ENCODE results near the gene UBE2I.

Gene UBE2I

GRCh38 chr16:1317479-1318267 is 8.2 kb downstream of the UBE2I start:
- H3K36me3 ChIP-seq (ENCODE audit: insufficient read depth, insufficient read length, low read length): peaks cover 96% of the 10 kb centered on the region
- no peak overlapping the region for H3K4me3 ChIP-seq (ENCODE audit: insufficient read length, low read depth)
- H3K9me3 ChIP-seq (ENCODE audit: insufficient read depth, low read length): no peaks in the 10 kb centered on the region
- peak overlapping the region; percentile 32 for H3K9ac ChIP-seq (ENCODE audit: insufficient read length, low read depth)
- no peaks in the 10 kb centered on the region for H3K27me3 ChIP-seq (ENCODE audit: insufficient read depth, insufficient read length)
- DNase-seq (ENCODE audit: low read depth, low spot score): no peak
- H3K4me1 ChIP-seq (ENCODE audit: insufficient read depth, insufficient read length): peaks cover 10% of the 10 kb centered on the region
- TF ChIP-seq SUZ12 (IDR thresholded peaks at IDR 0.05; ENCODE audit: extremely low read depth, insufficient read depth, insufficient read length) (no peak), ZNF274 (IDR thresholded peaks at IDR 0.05; ENCODE audit: low read depth, low read length) (no peak), YY1 (IDR thresholded peaks at IDR 0.05; ENCODE audit: insufficient read depth, insufficient read length) (no peak)

GRCh38 chr16:1318268-1318545 is 8.8 kb downstream of the UBE2I start:
- H3K4me3 ChIP-seq (ENCODE audit: insufficient read length, low read depth): no peak overlapping the region
- no peaks in the 10 kb centered on the region for H3K27me3 ChIP-seq (ENCODE audit: insufficient read depth, insufficient read length)
- H3K4me1 ChIP-seq (ENCODE audit: insufficient read depth, insufficient read length): peaks cover 7% of the 10 kb centered on the region
- H3K36me3 ChIP-seq (ENCODE audit: insufficient read depth, insufficient read length, low read length): peaks cover 94% of the 10 kb centered on the region
- no peak for TF ChIP-seq SUZ12 (IDR thresholded peaks at IDR 0.05; ENCODE audit: extremely low read depth, insufficient read depth, insufficient read length)
- TF ChIP-seq ZNF274 (IDR thresholded peaks at IDR 0.05; ENCODE audit: low read depth, low read length): no peak
- no peak for TF ChIP-seq YY1 (IDR thresholded peaks at IDR 0.05; ENCODE audit: insufficient read depth, insufficient read length)
- no peaks in the 10 kb centered on the region for H3K9me3 ChIP-seq (ENCODE audit: insufficient read depth, low read length)
- H3K9ac ChIP-seq (ENCODE audit: insufficient read length, low read depth): peak overlapping the region; percentile 32
- no peak for DNase-seq (ENCODE audit: low read depth, low spot score)

GRCh38 chr16:1319041-1319440 is 9.6 kb downstream of the UBE2I start:
- no peak for DNase-seq (ENCODE audit: low read depth, low spot score)
- peaks cover 94% of the 10 kb centered on the region for H3K36me3 ChIP-seq (ENCODE audit: insufficient read depth, insufficient read length, low read length)
- peaks cover 10% of the 10 kb centered on the region for H3K4me1 ChIP-seq (ENCODE audit: insufficient read depth, insufficient read length)
- no peaks in the 10 kb centered on the region for H3K9me3 ChIP-seq (ENCODE audit: insufficient read depth, low read length)
- H3K4me3 ChIP-seq (ENCODE audit: insufficient read length, low read depth): no peak overlapping the region
- TF ChIP-seq ZNF274 (IDR thresholded peaks at IDR 0.05; ENCODE audit: low read depth, low read length): no peak
- TF ChIP-seq YY1 (IDR thresholded peaks at IDR 0.05; ENCODE audit: insufficient read depth, insufficient read length): no peak
- TF ChIP-seq SUZ12 (IDR thresholded peaks at IDR 0.05; ENCODE audit: extremely low read depth, insufficient read depth, insufficient read length): no peak
- no peaks in the 10 kb centered on the region for H3K27me3 ChIP-seq (ENCODE audit: insufficient read depth, insufficient read length)
- no peak overlapping the region for H3K9ac ChIP-seq (ENCODE audit: insufficient read length, low read depth)

- no peak overlapping the region for H3K9ac ChIP-seq (ENCODE audit: insufficient read length, low read depth)
- TF ChIP-seq YY1 (IDR thresholded peaks at IDR 0.05; ENCODE audit: insufficient read depth, insufficient read length) (no peak), SUZ12 (IDR thresholded peaks at IDR 0.05; ENCODE audit: extremely low read depth, insufficient read depth, insufficient read length) (no peak), ZNF274 (IDR thresholded peaks at IDR 0.05; ENCODE audit: low read depth, low read length) (no peak)
- H3K9me3 ChIP-seq (ENCODE audit: insufficient read depth, low read length): no peaks in the 10 kb centered on the region
- peaks cover 9% of the 10 kb centered on the region for H3K4me1 ChIP-seq (ENCODE audit: insufficient read depth, insufficient read length)
- H3K36me3 ChIP-seq (ENCODE audit: insufficient read depth, insufficient read length, low read length): peaks cover 94% of the 10 kb centered on the region
- DNase-seq (ENCODE audit: low read depth, low spot score): no peak
- no peaks in the 10 kb centered on the region for H3K27me3 ChIP-seq (ENCODE audit: insufficient read depth, insufficient read length)
- no peak overlapping the region for H3K4me3 ChIP-seq (ENCODE audit: insufficient read length, low read depth)
Observed at GRCh38 chr16:1320097-1320496, 10.7 kb downstream of the UBE2I start.

- TF ChIP-seq ZNF274 (IDR thresholded peaks at IDR 0.05; ENCODE audit: low read depth, low read length) (no peak), YY1 (IDR thresholded peaks at IDR 0.05; ENCODE audit: insufficient read depth, insufficient read length) (no peak), SUZ12 (IDR thresholded peaks at IDR 0.05; ENCODE audit: extremely low read depth, insufficient read depth, insufficient read length) (no peak)
- no peak overlapping the region for H3K9ac ChIP-seq (ENCODE audit: insufficient read length, low read depth)
- DNase-seq (ENCODE audit: low read depth, low spot score): no peak
- no peaks in the 10 kb centered on the region for H3K9me3 ChIP-seq (ENCODE audit: insufficient read depth, low read length)
- H3K4me3 ChIP-seq (ENCODE audit: insufficient read length, low read depth): no peak overlapping the region
- peaks cover 93% of the 10 kb centered on the region for H3K36me3 ChIP-seq (ENCODE audit: insufficient read depth, insufficient read length, low read length)
- peaks cover 9% of the 10 kb centered on the region for H3K4me1 ChIP-seq (ENCODE audit: insufficient read depth, insufficient read length)
- H3K27me3 ChIP-seq (ENCODE audit: insufficient read depth, insufficient read length): no peaks in the 10 kb centered on the region
Observed at GRCh38 chr16:1320658-1321240, 11.3 kb downstream of the UBE2I start.

GRCh38 chr16:1322407-1322806 is 13.0 kb downstream of the UBE2I start:
- Histone ChIP-seq H3K36me3 (ENCODE audit: insufficient read depth, insufficient read length, low read length) (peaks cover 79% of the 10 kb centered on the region), H3K4me3 (ENCODE audit: insufficient read length, low read depth) (no peak overlapping the region), H3K4me1 (ENCODE audit: insufficient read depth, insufficient read length) (peaks cover 9% of the 10 kb centered on the region), H3K9ac (ENCODE audit: insufficient read length, low read depth) (no peak overlapping the region), H3K27me3 (ENCODE audit: insufficient read depth, insufficient read length) (no peaks in the 10 kb centered on the region), H3K9me3 (ENCODE audit: insufficient read depth, low read length) (no peaks in the 10 kb centered on the region)
- DNase-seq (ENCODE audit: low read depth, low spot score): no peak
- TF ChIP-seq SUZ12 (IDR thresholded peaks at IDR 0.05; ENCODE audit: extremely low read depth, insufficient read depth, insufficient read length): no peak
- TF ChIP-seq YY1 (IDR thresholded peaks at IDR 0.05; ENCODE audit: insufficient read depth, insufficient read length): no peak
- TF ChIP-seq ZNF274 (IDR thresholded peaks at IDR 0.05; ENCODE audit: low read depth, low read length): no peak
